ENCODE data around the gene NCBP2L. TPM values are rescaled to one million over a fixed set of nuclear protein-coding genes. Genes with fewer than 3 reads are reported as not detected.

NCBP2L gene
- total RNA-seq, 4 donors from 2014 or later = 0.11 TPM; not detected in 3

DNA sequence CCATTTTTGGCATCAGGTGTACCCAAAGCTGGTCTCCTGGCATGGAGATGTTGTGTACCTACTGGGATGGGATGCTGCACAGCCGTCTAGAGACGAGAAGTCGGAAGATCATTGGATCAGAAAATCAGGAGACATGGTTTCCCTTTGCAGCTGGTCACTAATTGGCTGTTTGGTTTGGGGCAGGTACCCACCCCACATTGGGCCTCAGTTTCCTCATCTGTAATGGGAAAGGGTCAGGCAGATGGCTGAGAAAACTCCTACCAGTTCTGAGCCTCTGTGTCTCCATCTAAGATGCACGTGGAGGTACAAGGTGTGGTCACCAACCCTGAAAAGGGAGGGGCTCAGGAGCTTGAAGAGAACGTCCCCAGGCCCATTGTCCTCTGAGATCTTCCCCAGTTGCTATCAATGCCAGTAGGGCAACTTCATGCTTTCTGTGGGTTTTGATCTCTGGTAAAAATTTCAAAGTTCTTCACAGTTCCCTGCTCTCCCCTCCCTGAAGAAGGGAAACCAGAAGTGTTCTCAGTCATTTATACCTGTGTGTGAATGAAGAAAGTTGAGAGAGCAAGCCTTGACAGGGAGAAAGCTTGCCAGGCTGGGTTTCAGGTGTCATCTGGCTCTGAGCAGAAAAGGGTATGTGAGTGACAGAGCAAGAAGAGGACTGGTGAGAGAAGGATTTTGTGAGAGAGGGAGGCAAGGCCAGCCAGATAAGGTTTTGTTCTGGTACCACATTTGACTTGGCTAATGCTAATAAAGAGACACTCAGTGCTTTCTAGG, 17.0 kb upstream of the NCBP2L start:
- H3K36me3 ChIP-seq = no peaks in the 10 kb centered on the region
- peak; percentile 72 to 77 for ATAC-seq
- H3K4me3 ChIP-seq = no peak overlapping the region
- no peaks in the 10 kb centered on the region for H3K27me3 ChIP-seq
- in situ Hi-C loops (cut with MboI; ENCODE audit: low sequenced_read_pairs in 4 of 4) = no loop called here
- intact Hi-C loops (cut with DNase I; ENCODE audit: low total_unique reads) = no loop called here
- DNase-seq = peak in 1 of 2 donors; percentile 76
- peak in 1 of 2 donors; percentile 17 for TF ChIP-seq POLR2A (IDR thresholded peaks at IDR 0.05)
- TF ChIP-seq, protein P1, sequence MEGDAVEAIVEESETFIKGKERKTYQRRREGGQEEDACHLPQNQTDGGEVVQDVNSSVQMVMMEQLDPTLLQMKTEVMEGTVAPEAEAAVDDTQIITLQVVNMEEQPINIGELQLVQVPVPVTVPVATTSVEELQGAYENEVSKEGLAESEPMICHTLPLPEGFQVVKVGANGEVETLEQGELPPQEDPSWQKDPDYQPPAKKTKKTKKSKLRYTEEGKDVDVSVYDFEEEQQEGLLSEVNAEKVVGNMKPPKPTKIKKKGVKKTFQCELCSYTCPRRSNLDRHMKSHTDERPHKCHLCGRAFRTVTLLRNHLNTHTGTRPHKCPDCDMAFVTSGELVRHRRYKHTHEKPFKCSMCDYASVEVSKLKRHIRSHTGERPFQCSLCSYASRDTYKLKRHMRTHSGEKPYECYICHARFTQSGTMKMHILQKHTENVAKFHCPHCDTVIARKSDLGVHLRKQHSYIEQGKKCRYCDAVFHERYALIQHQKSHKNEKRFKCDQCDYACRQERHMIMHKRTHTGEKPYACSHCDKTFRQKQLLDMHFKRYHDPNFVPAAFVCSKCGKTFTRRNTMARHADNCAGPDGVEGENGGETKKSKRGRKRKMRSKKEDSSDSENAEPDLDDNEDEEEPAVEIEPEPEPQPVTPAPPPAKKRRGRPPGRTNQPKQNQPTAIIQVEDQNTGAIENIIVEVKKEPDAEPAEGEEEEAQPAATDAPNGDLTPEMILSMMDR (IDR thresholded peaks at IDR 0.05 in 4 of 5, conservative IDR thresholded peaks at IDR 0.05 in 1 of 5) = no peak
- peaks cover 32 to 59% of the 10 kb centered on the region in 2 donors for H3K4me1 ChIP-seq
- peak overlapping the region; percentile 71 to 96 (median 76) for H3K27ac ChIP-seq
- H3K9me3 ChIP-seq = no peaks in the 10 kb centered on the region

DNA sequence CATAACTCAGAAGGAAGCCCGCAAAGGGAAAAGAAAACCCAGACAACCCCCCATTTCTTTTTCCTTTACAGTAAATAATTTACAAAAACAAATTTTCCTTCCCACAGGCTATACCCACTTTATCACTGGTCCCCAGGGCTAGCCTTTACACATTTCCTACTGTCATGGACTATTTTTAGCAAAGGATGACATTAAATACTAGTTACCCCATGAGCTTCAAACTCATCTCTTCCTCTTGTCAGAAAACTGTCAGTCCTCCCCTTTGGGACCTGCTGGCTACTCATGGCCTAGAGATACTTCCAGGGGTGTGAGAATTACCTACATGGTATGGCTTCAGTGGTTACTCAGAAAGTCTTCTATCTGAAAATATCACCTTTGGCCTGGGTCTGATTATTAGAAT, 13.9 kb upstream of the NCBP2L start:
- intact Hi-C loops (cut with DNase I; ENCODE audit: low total_unique reads) (no loop called here), in situ Hi-C loops (cut with MboI; ENCODE audit: low sequenced_read_pairs in 4 of 4) (no loop called here)
- peak overlapping the region; percentile 67 to 75 (median 70) for H3K27ac ChIP-seq

GRCh38 chrX:107764845-107765608, 12.5 kb upstream of the NCBP2L start:
- peak overlapping the region; percentile 26 to 75 (median 70) for H3K27ac ChIP-seq
- no peaks in the 10 kb centered on the region for H3K36me3 ChIP-seq
- H3K27me3 ChIP-seq = no peaks in the 10 kb centered on the region
- ATAC-seq = no peak
- DNase-seq = no peak
- intact Hi-C loops (cut with DNase I; ENCODE audit: low total_unique reads) = no loop called here
- H3K4me3 ChIP-seq = no peak overlapping the region
- no peaks in the 10 kb centered on the region for H3K9me3 ChIP-seq
- in situ Hi-C loops (cut with MboI; ENCODE audit: low sequenced_read_pairs in 4 of 4) = no loop called here
- no peak for TF ChIP-seq POLR2A (IDR thresholded peaks at IDR 0.05)
- TF ChIP-seq, protein P1 (IDR thresholded peaks at IDR 0.05 in 4 of 5, conservative IDR thresholded peaks at IDR 0.05 in 1 of 5) = no peak
- H3K4me1 ChIP-seq = peaks cover 41 to 50% of the 10 kb centered on the region in 2 donors

More for the DNA sequence above, 13.9 kb upstream of the NCBP2L start:
- no peaks in the 10 kb centered on the region for H3K36me3 ChIP-seq
- DNase-seq (no peak), ATAC-seq (peak; percentile 59 to 70)
- H3K27me3 ChIP-seq = no peaks in the 10 kb centered on the region
- no peaks in the 10 kb centered on the region for H3K9me3 ChIP-seq
- no peak overlapping the region for H3K4me3 ChIP-seq
- TF ChIP-seq POLR2A (IDR thresholded peaks at IDR 0.05) = no peak
- TF ChIP-seq, protein P1 (IDR thresholded peaks at IDR 0.05 in 4 of 5, conservative IDR thresholded peaks at IDR 0.05 in 1 of 5) = no peak
- peaks cover 39 to 45% of the 10 kb centered on the region in 2 donors for H3K4me1 ChIP-seq

DNA sequence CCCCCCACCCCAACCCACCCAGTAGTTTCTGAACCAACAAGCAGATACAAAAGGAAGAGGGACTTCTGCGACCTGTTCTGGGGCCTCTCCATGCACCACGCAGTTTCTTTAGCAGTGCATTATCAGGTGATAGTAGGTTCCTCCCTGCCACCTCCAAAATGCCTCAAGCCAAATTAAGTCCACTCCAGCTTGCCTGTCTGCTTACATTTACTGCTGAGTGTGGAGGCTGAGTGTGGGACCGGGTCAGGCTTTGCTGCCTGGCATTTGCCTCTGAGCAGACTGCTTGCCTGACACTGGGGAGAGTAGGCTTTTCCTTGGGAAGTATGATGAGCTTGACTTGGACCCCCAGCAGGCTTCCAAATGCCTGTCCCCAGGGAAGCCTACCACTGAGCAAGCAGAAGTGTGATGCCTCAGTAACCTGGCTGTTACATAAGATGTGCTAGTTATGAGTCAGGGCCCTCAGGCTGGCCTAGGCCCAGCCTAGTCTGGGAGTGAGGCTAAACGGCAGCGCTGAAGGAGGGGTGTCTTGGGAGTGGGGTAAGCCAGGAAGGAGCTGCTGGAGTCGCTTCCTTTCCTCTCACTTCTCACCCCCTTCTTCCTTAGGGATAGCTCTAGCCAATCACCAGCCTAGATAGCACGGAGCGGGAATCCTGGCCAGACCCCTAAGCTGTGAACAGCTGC, 10.9 kb upstream of the NCBP2L start:
- H3K4me1 ChIP-seq = peaks cover 31 to 50% of the 10 kb centered on the region in 2 donors
- in situ Hi-C loops (cut with MboI; ENCODE audit: low sequenced_read_pairs in 4 of 4) (no loop called here), intact Hi-C loops (cut with DNase I; ENCODE audit: low total_unique reads) (no loop called here)

More for the DNA sequence above, 10.9 kb upstream of the NCBP2L start:
- peak; percentile 90 to 93 for ATAC-seq
- no peaks in the 10 kb centered on the region for H3K9me3 ChIP-seq
- peak in 1 of 2 donors; percentile 70 for DNase-seq
- H3K27me3 ChIP-seq = no peaks in the 10 kb centered on the region
- TF ChIP-seq POLR2A (IDR thresholded peaks at IDR 0.05) = no peak
- TF ChIP-seq, protein P1 (IDR thresholded peaks at IDR 0.05 in 4 of 5, conservative IDR thresholded peaks at IDR 0.05 in 1 of 5) = no peak
- peaks cover 0 to 2% of the 10 kb centered on the region in 2 donors for H3K36me3 ChIP-seq
- H3K27ac ChIP-seq = peak overlapping the region; percentile 69 to 79 (median 76)
- H3K4me3 ChIP-seq = no peak overlapping the region

Data from gastrocnemius medialis (tissue), 4 donors.